ENCODE data around the gene PPARA. TPM values are rescaled to one million over a fixed set of nuclear protein-coding genes. Genes with fewer than 3 reads are reported as not detected.

Gene PPARA
- total and polyA plus RNA-seq, 9 of the 15 experiments (the other 6 are each of a cell fraction or from before 2014, with no cell fraction given), result 0.64 to 5.3 (median 3.5) TPM

GRCh38 chr22:46135611-46136485 lies 14.5 kb upstream of the PPARA start:
- WGBS (ENCODE audit: insufficient coverage, low coverage, missing lambda C conversion rate), result 46% methylated on average over 21 of the region's 26 CpGs
- no peak overlapping the region; a peak in 1 of 4 replicates for H3K9ac ChIP-seq (ENCODE audit: insufficient read depth in 1 of 2, low read depth in 2 of 2, low read length in 2 of 2)
- no peak overlapping the region for H3K4me2 ChIP-seq (ENCODE audit: insufficient read depth, low read length)
- in situ Hi-C loops (cut with MboI) (no loop called here), intact Hi-C loops (cut with micrococcal nuclease) (loop anchor here (5.0 kb wide), 1 partner anchor 176 kb away; no protein-coding TSS in a partner anchor)
- ChIA-PET CTCF (ENCODE audit: low intra/inter-chr PET ratio) (no interaction called here), POLR2A (interaction anchor here (1.3 kb wide), 2 partner anchors 8 to 10 kb away, joined by 3 to 5 read pairs; no protein-coding TSS in a partner anchor)
- no peaks in the 10 kb centered on the region for H4K20me1 ChIP-seq (replicated peaks; ENCODE audit: control insufficient read depth, insufficient read depth, low read length)
- no peak overlapping the region for H2AFZ ChIP-seq (ENCODE audit: low read depth, low read length)
- H3K79me2 ChIP-seq (ENCODE audit: control insufficient read depth, insufficient read depth, low read length), result no peaks in the 10 kb centered on the region
- no peaks in the 10 kb centered on the region for H3K36me3 ChIP-seq (ENCODE audit: control insufficient read depth, insufficient read depth, low read length)
- H3K4me1 ChIP-seq (replicated peaks in 1 of 2; ENCODE audit: control insufficient read depth in 2 of 2, insufficient read depth in 2 of 2, low read length in 2 of 2), result peaks cover 0 to 40% of the 10 kb centered on the region in 2 experiments; a peak in 2 of 5 replicates
- no peak overlapping the region for H3K4me3 ChIP-seq
- FAIRE-seq, result no peak
- TF ChIP-seq KDM1A (IDR thresholded peaks at IDR 0.05), result peak in 1 of 2 experiments; percentile 84; a peak in 1 of 4 replicates
- TF ChIP-seq ZNF57 (CRISPR knock-in tag; IDR thresholded peaks at IDR 0.05), result no peak
- no peak for TF ChIP-seq PRMT5 (CRISPR knock-in tag; IDR thresholded peaks at IDR 0.05)
- no peak for TF ChIP-seq ZZZ3 (IDR thresholded peaks at IDR 0.05)
- TF ChIP-seq BCL6 (CRISPR knock-in tag; IDR thresholded peaks at IDR 0.05), result no peak
- TF ChIP-seq NELFE (IDR thresholded peaks at IDR 0.05; ENCODE audit: insufficient read depth, insufficient read length), result no peak
- H3K9me3 ChIP-seq (replicated peaks; ENCODE audit: control insufficient read depth, insufficient read depth, low read depth, low read length), result no peaks in the 10 kb centered on the region
- no peak for ATAC-seq
- no peaks in the 10 kb centered on the region for H3K9me1 ChIP-seq (ENCODE audit: control insufficient read depth, insufficient read depth, low read length)
- no peak overlapping the region for H3K27ac ChIP-seq (ENCODE audit: extremely low read depth, low read depth, low read length)
- H3K27me3 ChIP-seq (ENCODE audit: control insufficient read depth in 2 of 2, insufficient read depth in 2 of 2, low read length in 2 of 2), result no peaks in the 10 kb centered on the region
- no TSS peak for BruUV-seq (replicated peaks)
- DNase-seq (ENCODE audit: extremely low read depth in 1 of 4, low spot score in 3 of 4), result no peak

Measured in K562 (cell line).